ENCODE data around the gene RPL13A.

Gene RPL13A

DNA sequence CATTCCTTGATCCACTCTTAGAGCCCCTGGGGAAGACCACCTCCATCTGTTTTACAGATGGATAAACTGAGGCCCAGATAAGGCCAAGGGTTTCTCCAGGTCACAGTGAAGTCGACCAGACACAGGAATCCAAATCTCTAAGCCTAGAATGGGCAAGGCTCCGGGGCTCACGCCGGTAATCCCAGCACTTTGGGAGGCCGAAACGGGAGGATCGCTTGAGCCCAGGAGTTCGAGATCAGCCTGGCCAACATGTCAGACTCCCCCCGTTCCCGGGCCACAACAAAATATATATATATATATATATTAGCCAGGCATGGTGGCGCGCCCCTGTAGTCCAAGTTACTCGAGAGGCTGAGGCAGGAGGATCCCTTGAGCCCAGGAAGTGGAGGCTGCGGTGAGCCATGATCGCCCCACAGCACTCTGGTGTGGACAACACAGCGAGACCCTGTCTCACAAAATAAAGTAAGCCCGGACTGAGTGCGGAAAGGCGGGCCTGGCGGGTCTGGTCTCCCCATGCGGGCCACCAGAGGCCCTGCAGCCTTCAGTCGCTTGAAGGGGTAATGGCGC, 615 bp upstream of the RPL13A start:
- DNase-seq, result no peak

DNA sequence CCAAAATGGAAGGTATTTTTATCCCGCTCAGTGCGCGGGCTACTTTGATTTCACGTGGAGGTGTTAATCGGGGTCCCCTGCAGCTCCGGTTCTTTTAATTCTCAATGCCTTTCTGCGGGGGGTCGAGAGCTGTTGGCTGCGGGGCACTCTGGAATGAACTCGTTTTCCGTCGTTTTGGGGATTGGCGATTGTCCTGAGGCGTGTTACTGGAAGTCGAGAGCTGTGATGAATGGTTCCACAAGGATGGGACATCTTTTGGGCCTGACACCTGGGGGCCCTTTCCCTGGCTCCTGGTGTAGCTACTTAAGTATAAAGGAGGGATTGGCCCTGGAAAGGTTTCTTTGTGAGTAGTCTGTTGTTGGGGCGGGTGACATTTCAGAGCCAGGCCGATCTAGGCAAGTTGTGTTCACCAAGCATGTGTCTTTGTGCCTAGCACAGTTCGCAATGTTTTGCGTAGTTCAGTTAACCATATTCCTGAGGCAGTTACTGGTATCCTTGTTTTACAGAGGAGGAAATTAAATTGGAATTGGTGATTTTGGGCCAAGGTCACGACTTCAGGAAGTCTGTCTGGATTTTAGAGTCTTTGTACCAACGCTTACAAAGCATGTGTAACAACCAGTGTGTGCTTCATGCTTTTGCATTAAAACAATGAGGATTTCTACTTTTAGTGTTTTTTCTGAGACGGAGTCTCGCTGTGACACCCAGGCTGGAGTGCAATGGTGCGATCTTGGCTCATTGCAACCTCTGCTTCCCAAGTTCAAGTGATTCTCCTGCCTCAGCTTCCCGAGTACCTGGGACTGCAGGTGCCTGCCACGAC, 846 bp downstream of the RPL13A start:
- peak in 2 of 3 experiments; percentile 47 for DNase-seq

DNA sequence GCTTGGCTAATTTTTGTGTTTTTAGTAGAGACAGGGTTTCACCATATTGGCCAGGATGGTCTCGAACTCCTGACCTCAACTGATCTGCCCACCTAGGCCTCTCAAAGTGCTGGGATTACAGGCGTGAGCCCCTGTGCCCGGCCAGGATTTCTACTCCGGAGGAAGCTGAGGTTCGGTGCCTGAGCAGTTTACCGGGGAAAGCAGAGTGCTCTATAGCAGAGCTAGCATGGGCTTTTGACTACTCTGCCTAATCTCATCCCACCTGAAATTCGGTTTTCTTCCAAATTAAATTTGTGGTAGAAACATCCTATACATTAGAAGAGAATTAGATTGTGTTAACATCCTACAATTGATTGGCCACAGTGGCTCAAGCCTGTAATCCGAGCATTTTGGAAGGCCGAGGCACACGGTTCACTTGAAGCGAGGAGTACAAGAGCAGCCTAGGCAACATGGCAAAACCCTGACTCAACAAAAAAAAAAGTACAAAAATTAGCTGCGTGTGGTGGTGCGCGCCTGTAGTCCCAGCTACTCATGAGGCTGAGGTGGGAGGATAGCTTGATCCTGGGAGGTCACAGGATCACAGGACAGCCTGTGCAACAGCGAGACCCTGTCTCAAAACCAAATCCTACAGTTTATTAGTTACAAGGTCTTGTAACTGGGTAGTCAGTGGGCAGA, 1.6 kb downstream of the RPL13A start:
- no peak for DNase-seq

DNA sequence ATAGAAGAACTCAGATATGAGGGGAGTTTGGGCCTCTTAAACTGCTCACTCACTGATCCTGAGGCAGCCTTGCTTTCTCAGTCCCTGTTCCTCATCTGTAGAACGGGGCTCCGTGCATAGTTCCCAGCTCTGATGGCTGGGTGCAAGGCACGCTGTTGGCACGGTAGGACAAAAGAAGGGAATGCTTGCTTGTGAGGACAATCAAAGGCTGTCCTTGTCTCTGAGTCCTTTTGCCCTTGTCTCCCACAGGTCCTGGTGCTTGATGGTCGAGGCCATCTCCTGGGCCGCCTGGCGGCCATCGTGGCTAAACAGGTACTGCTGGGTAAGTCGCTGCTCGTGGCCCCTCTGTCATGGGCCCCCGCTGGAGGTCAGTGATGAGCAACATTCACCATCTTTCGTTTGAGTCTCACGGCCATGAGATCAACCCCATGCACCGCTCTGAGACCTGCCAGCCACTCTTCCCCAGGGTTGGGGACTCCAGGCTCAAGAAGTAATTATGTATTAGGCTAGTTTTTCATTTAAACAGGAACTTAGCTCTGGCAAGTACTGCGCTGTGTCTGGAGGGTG, 2.3 kb downstream of the RPL13A start:
- DNase-seq, result no peak

DNA sequence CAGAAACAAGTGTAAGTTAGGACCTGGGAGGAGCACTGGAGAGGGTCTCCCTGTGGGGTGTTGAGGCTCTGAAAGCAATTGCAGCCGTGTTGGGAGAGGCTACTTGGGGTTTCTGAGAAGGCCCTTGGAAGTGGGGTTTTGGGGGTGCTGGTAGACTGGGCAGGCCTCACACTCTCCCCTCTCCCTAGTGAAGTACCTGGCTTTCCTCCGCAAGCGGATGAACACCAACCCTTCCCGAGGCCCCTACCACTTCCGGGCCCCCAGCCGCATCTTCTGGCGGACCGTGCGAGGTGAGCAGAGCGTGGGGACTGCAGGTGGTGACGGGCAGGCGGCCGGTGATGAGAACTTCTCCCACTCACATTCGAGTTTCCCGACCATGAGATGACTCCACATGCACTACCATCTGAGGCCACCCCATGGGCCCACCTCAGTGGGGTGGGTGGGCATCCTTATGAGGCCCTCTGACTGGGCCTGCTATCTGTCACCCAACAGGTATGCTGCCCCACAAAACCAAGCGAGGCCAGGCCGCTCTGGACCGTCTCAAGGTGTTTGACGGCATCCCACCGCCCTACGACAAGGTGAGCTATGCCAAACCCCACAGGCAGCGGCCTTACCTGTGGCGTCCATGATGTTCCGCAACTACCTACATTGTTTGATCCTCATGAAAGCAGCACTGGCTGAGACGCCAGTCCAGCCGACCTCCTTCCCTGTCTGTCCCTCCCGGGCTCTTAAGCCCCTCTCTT, 3.0 kb downstream of the RPL13A start:
- no peak for DNase-seq

DNA sequence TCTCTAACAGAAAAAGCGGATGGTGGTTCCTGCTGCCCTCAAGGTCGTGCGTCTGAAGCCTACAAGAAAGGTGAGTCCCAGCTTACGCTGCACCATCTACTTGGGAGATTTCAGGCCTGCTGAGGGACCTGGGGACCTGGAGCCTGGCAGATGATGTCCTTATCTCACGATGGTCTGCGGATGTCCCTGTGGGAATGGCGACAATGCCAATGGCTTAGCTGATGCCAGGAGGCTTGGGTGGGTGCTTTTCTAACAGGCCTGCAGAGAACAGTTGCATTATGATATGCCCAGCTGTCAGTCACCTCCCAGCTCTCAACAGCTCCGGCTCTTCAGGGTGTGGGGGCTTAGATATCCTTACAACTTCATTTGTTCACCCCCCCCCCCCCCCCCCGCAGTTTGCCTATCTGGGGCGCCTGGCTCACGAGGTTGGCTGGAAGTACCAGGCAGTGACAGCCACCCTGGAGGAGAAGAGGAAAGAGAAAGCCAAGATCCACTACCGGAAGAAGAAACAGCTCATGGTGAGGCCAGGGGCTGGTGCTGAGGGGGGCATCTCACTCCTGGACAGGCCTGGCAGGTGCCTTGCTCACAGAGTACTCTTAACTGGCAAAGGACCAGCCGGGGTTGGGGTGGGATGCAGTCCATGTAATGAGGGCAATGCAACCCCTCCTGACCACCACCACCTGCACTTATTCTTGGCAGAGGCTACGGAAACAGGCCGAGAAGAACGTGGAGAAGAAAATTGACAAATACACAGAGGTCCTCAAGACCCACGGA, 3.8 kb downstream of the RPL13A start:
- DNase-seq, result no peak

DNA sequence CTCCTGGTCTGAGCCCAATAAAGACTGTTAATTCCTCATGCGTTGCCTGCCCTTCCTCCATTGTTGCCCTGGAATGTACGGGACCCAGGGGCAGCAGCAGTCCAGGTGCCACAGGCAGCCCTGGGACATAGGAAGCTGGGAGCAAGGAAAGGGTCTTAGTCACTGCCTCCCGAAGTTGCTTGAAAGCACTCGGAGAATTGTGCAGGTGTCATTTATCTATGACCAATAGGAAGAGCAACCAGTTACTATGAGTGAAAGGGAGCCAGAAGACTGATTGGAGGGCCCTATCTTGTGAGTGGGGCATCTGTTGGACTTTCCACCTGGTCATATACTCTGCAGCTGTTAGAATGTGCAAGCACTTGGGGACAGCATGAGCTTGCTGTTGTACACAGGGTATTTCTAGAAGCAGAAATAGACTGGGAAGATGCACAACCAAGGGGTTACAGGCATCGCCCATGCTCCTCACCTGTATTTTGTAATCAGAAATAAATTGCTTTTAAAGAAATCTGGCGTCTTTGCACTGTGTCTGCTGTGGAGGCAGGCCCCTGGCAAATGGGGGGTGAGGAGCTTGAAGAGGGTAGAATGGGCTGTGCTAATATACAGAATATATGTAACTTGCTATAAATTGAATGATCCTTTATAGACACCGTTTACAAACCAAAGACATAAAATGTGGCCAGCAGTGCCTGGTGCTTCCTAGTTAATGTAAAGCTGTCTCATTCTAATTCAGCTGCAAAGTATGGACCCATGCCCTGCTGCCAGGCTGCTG, 4.6 kb downstream of the RPL13A start:
- DNase-seq, result peak in 1 of 3 experiments; percentile 29

DNA sequence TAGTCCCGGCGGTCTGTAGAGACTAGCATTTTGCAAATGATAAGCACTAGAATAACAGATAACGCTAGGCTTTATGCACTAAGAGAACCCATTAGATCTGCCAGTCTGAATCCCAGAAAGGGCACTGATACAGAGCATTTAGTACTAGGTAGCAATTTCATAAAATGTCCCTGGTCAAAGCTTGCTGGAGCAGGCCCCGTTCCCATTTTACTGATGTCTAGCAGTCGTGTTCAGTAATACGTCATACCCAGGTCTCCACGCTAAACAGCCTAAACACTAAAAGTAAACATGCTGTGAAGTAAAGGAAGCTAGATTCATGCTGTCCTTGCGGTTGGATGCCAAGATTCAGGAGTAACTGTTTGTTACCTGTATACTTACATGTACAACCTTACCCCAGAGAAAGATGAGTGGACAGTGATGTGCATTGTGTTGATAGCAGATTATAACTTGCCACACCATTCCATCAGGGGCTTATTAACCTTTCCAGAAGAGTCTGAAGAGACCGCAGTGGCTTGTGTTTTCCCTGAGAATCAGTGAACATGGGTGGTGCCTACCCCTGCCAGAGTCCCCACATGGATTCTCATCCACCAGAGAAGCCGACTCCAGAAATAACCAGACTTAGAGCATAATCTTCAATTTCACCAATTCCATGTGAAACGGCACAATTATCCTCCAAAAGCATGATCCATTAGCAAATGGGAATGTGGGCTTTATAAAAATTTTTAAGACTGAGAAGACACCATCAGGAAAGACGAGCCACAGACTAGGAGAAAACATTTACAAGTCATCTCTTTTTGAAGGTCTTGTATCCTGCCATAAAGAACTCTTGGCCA, 5.4 kb downstream of the RPL13A start:
- DNase-seq, result peak in 1 of 3 experiments; percentile 33

DNA sequence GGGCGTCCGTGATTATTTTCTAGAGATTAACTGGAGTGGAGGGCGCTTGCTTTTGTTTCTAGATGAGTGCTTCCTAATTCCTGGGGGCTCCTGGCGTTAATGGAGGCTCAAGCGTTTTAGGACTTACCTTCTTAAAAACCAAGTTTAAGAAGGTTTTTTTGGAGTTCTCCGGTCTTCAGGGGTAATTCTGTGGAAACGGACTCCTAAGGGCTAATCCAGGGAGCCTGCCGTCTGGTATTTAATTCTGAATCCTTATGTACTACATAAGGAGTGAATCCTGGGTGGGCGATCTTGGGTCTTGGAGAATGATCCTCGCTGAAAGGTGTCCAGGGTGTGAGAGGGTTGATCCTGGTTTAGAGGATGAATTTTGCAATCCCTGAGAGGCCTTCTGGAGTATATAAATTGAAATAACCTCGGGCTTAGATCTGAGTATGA, 9.2 kb downstream of the RPL13A start:
- DNase-seq, result no peak

DNA sequence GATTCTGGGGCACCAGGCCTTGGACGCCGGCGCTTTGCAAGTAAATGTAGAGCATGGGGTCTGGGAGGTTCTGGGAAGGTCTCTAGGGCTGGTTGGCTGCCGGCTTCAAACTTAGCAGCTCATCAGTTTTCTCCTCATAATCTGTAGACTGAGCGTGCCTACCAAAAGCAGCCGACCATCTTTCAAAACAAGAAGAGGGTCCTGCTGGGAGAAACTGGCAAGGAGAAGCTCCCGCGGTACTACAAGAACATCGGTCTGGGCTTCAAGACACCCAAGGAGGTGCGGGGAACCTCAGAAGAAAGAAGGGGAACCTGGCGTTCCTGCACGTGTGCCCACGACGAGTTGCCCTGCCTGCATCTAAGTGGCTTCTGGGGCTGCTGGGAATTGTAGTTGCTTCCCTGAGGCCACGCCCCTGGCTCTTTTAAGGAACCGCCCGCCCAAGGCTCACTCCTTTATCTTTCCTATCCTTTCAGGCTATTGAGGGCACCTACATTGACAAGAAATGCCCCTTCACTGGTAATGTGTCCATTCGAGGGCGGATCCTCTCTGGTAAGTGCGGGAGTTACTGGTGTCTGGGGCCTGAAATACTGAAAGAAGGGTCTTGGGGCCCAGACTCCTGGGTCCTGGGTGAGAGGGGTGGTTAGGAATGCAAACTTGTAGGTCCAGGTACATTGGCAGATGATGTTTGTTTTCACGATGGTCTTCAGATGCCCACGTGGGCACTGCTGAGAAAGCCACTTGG, 9.8 kb downstream of the RPL13A start:
- DNase-seq, result peak in 1 of 3 experiments; percentile 56

DNA sequence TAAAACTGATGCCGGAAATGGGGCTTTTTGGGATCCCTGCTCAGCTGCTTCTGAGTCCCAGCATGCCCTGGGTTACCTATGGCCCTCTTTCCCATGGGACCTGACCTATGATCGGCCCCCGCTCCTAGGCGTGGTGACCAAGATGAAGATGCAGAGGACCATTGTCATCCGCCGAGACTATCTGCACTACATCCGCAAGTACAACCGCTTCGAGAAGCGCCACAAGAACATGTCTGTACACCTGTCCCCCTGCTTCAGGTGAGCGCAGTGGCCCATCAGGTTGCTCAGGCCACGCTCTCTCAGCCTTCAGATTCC, 10.3 kb downstream of the RPL13A start:
- DNase-seq, result peak in 1 of 3 experiments; percentile 29

DNA sequence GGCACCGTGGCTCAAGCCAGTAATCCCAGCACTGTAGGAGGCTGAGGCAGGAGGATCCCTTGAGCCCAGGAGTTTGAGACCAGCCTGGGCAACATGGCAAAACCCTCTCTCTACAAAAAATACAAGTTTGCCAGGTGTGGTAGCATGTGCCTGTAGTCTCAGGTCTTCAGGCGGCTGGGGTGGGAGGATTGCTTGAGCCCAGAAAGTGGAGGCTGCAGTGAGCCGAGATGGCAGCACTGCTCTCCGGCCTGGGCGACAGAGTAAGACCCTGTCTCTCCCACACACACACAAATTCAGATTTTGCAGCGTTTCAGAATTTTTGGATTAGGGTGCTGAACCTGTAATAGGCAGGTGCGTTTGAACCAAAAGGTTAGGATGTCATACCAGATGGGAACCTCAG, 11.1 kb downstream of the RPL13A start:
- no peak for DNase-seq

DNA sequence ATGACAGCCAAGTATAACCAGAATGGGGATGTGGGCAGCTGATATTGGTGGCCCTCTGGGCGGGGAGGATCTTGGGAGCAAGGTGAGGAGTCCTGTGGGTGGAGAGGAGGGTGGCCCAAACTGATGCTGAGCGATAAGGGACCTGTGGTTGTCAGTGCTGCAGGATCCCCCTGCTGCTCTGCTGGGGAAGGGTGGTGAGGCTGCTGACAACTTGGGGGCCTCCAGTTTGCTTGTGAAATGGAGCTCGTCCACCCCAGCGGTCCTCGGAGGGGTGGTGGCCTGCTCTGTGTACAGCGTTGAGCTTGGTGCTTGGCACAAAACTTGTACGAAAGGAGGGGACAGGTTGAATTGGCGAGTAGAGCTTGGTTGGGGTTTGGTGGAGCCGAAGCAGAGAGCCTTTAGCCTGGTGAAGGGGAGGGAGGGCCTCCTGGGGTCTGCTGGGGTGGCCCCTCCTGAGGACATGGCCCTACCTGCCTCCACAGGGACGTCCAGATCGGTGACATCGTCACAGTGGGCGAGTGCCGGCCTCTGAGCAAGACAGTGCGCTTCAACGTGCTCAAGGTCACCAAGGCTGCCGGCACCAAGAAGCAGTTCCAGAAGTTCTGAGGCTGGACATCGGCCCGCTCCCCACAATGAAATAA, 11.7 kb downstream of the RPL13A start:
- peak in 1 of 3 experiments; percentile 10 for DNase-seq

DNA sequence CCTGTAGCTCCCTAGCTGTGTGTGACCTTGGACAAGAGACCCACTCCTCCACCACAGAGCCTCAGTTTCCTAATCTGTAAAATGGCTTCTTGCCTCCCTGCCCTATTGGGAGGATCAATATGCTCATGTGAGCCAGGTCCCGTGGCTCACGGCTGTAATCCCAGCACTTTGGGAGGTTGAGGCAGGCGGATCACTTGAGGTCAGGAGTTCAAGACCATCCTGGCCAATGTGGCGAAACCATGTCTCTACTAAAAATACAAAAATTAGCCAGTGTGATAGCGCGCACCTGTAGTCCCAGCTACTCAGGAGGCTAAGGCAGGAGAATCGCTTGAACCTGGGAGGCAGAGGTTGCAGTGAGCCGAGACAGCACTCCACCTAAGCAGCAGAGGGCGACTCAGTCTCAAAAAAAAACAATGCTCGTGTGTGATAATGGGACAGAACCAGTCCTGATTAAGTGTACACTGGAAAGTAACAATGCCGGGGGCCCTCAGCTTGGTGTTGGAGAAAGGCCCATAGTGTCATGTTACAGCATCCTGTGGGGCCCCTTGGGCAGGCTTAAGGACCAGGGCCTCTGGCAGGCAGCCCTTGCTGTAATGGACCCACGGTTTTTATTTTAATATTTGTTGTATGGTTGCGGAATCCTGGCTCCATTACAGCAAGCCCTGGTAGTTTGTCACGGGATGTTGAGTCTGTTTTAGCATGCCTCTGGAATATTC, 15.6 kb downstream of the RPL13A start:
- DNase-seq, result peak; percentile 23 to 81 (median 69)

DNA sequence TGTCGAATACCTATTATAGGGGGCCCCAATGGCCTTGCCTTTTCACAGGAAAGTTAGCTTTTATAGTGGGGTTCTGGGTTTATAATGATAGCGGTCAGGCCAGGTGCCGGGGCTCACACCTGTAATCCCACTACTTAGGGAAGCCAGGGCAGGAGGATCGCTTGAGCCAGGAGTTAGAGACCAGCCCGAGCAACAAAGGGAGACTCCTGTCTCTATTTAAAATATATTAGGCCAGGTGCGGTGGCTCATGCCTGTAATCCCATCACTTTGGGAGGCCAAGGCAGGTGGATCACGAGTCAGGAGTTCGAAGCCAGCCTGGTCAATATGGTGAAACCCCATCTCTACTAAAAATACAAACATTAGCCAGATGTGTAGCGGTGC, 16.2 kb downstream of the RPL13A start:
- no peak for DNase-seq

DNA sequence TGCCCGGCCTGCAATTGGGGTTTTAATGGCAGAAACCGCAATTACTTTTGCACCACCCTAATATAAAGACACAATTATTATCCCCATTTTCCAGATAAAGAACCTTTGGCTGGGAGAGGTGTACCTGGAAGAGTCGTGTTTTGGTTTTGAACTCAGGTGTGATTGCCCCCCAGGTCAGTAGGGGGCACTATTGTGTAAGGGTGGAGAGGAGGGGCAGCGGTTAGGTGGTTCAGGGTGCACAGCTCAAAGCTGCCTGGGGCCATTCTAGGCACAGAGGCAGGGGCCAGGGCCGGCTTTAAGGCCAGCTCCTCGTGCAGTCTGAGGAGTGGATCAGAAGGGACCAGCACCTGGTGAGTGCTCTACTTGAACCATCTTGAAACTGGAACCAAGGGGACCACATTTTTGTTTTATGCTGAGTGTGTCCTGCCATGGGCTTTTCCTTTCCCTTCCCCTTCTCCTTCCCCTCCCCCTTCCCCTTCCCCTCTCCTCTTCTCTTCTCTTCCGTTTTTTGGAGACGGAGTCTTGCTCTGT, 19.2 kb downstream of the RPL13A start:
- DNase-seq, result peak; percentile 49 to 80 (median 79)

DNA sequence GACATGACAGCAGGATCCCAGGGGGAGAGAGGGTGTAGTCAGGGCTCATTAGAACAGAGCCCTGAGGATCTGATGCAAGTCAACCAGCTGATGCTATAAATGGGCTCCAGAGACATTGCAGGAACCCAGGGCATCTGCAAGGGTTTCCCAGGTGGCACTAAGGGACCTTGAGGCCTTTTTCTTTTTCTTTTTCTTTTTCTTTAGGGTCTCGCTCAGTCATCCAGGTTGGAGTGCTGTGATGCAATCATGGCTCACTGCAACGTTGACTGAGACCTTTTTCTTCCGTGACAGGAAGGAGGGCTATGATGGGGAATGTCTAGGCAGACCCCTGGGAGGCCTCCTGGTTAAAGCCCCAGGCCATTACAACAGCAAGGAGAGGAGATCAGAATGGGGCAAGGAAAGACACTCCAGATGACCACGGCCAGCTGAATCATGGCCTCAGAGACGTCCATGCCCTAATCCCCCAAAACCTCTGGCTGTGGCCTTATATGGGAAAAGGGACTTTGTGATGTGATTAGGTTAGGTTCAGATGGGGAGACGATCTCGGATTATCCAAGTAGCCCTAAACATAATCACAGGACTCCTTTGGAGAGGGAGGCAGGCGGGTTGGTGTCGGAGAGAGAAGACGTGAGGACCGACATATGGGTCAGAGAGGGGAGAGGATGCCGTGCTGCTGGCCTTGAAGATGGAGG, 20.5 kb downstream of the RPL13A start:
- DNase-seq, result no peak

Data from NCI-H1417 (cell line).